NCI-H1105 treated with DMSO at 0.1 percent for 48 hours (cell line): ENCODE measurements around the gene C2CD3.

Source experiments
- DNase-seq: peaks from one replicate; lab custom pipeline; 2025; lab: John Stamatoyannopoulos, UW

C2CD3 gene

GRCh38 chr11:74020539-74020938, 150.3 kb downstream of the C2CD3 start:
- DNase-seq = no peak

DNA sequence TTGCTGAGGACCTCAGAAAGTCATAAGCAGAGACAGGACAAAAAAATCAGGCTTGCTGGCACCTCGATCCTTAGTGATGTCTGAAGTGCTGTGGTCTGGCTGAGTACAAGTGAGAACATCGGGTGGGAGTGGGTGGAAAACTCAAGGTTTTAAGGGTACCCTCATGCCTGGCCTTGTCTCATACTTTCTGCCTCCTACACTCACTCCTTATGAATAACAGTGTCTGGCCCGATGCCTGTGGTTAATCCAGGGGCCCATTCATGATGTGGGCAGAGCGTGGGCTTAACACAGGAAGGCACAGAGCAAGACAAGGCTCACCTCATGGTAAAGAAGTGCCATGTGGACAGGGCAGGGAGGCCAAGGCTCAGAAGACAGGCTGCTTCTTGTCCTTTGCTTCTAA, 150.9 kb downstream of the C2CD3 start:
- no peak for DNase-seq

DNA sequence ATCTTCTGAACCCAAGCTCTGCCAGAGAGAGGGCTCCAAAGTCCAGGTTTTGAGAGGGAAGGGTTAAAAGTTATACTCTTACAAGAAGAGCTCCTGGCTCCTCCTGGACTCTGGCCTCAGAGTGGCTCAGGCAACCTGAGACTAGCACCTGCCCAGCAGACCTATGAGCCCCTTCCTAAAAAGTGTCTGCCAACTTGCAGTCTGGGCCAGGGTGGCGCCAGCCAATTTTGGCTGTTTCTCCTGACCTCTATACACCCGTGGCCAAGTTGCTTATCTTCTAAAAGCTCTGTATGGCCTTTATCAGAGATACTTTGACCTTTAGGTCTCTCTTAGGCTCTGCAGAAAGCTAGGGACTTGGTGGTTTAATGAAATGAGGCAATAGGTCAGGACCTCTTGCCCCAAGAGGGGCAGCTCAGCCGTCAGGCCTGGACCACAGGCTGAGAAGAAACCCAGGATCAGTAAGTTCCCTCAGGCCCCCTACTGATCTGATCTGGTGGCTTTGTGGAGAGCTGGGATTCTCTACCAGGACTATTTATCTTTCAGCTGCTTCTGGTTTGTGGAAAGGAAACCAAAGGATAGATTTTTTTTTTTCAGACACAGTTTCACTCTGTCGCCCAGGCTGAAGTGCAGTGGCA, 151.6 kb downstream of the C2CD3 start:
- no peak for DNase-seq

DNA sequence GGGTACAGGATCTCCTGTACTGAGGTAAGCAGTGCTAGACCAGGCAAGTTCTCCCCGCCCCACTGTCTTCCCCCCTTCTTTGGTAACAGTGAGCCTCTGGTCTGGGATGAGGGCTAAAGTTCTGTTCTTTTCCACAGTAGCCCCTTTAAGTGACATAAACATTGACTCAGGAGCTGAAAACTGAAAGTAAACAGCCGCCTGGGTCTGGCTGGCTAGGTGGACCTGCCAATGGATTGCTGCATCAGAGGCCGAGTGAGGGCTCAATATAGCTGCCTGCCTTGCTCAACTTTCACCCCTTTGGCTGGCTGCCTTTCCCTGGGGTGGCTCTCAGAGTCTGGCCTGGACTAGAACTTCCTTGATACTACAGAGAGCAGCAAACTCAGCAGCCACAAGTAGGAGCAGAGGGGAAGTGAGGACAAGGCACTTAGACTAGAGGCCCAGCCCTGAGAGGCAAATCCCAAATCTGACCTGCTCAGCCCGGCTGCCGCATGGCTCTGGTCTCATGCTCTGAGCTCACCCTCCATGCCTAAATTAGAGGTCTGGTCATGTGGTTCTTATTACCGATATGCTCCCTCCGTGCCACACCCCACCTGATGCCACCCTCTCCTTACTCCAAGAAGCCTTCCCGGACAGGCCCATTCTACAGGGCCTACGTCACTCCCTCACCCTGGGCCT, 152.3 kb downstream of the C2CD3 start:
- DNase-seq = no peak

GRCh38 chr11:74017631-74018030, 153.2 kb downstream of the C2CD3 start:
- DNase-seq = no peak

- DNase-seq = no peak
Observed at GRCh38 chr11:74015919-74016684, 154.7 kb downstream of the C2CD3 start.

DNA sequence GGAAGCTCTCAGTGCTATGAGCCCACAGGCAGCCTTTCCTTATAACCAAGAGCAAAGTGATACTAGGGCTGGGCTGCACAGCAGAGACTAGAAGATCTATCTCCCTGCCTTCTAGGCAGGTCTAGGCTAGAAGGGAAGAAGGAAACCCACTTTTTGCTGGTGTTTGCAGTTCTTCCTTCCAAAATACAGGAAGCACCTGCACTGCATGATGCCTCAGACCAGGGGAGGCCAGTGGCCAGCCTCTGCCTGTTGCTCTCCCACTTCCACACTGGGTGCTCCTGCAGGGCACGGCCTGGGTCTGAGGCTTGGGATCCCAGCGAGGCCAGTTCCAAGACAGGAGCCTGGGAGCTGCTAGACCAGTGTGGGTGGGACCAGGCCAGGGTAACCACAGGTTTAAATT, 155.9 kb downstream of the C2CD3 start:
- no peak for DNase-seq

GRCh38 chr11:74013141-74013540, 157.7 kb downstream of the C2CD3 start:
- no peak for DNase-seq

GRCh38 chr11:74012074-74012809, 158.6 kb downstream of the C2CD3 start:
- DNase-seq = no peak

- DNase-seq = no peak
Observed at GRCh38 chr11:74011360-74012073, 159.3 kb downstream of the C2CD3 start.

GRCh38 chr11:74010306-74011300, 160.2 kb downstream of the C2CD3 start:
- DNase-seq = no peak

GRCh38 chr11:74009675-74010305, 161.0 kb downstream of the C2CD3 start:
- DNase-seq = no peak

DNA sequence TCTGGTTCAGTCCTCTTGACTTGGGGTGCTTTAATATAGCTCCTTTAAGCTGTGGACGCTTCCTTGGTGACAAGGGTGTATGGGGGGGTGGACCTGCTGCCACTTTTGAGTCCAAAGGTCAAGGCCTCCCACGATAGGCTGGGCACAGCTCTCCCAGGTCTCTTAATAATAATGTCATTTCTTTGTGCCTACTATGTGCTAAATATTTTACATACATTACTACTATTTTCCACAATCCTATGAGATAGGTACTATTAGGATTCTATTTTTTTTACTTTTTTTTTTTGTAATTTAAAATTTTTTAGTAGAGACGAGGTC, 161.6 kb downstream of the C2CD3 start:
- DNase-seq = no peak

- no peak for DNase-seq
Observed at GRCh38 chr11:74008373-74009229, 162.2 kb downstream of the C2CD3 start, which contains the start of gene UCP3. Gene UCP3, minus strand, starts transcription at chr11:74009085. Its CDS starts 2,043 bp downstream, at chr11:74007042.

DNA sequence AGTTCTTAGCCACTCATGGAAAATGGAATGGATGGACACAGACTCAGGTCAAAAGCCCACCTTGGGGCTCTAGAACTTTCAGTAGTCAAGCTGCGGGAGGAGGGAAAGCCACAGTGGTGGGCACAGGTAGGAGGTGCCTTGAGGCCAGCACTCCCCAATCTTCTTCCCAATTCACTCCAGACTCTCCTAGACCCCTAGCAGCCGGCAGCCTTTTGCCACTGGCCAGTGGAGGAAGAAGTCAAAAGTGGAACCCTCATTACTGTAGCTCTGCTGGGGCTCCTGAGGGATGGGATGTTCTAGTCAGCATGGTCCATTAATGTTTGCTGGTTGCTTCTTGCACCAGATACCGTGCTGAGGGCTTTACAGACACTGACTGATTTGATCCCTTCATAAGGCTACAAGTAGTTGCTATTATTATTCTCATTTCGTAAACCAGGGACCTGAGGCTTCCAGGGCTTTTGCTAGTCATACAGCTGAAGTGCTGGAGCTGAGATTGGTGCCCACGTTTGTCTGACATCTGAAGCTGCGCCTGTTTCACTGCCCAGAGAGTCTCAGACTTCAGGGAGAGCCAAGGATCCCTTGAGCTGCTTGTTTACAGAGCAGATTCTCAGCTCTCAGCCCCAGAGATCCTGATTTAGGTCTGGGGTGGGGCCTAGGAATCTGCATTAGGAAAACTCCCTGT, 163.0 kb downstream of the C2CD3 start:
- DNase-seq = no peak

- DNase-seq = no peak
Observed at GRCh38 chr11:74006743-74007304, 164.0 kb downstream of the C2CD3 start.

GRCh38 chr11:74005721-74006517, 164.9 kb downstream of the C2CD3 start:
- no peak for DNase-seq
